ENCODE data around the gene GTF2A2.

DNA sequence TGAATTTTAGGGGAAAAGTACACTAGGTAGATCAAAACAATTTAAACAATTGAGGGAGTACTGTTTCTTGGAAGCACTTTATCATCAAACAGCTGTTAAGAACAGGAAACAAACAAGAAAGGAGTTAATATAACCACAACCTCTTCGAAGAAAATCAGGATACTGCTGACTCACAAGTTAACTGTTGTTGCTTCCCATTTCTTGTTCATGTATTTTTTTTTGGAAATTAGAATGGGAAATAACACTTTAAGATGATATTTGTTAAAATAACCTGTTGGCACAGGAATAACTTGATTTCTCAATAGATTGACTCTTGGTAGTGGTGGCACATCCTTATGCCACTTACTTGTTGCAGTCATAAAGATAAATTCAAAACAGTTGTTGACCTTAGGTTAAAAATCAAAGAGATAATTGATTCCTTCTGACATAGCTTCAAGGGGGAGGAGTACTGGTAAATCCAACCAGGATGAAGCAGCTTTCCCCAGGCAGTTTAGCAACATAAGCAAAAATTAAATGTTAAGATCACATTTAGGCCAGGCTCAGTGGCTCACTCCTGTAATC, 28.5 kb upstream of the GTF2A2 start:
- TF ChIP-seq, protein P1, sequence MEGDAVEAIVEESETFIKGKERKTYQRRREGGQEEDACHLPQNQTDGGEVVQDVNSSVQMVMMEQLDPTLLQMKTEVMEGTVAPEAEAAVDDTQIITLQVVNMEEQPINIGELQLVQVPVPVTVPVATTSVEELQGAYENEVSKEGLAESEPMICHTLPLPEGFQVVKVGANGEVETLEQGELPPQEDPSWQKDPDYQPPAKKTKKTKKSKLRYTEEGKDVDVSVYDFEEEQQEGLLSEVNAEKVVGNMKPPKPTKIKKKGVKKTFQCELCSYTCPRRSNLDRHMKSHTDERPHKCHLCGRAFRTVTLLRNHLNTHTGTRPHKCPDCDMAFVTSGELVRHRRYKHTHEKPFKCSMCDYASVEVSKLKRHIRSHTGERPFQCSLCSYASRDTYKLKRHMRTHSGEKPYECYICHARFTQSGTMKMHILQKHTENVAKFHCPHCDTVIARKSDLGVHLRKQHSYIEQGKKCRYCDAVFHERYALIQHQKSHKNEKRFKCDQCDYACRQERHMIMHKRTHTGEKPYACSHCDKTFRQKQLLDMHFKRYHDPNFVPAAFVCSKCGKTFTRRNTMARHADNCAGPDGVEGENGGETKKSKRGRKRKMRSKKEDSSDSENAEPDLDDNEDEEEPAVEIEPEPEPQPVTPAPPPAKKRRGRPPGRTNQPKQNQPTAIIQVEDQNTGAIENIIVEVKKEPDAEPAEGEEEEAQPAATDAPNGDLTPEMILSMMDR (IDR thresholded peaks at IDR 0.05), result no peak
- TF ChIP-seq POLR2AphosphoS5 (IDR thresholded peaks at IDR 0.05), result no peak
